Lung (tissue), 12 donors: ENCODE results near the gene MAD2L2. TPM values are rescaled to one million over a fixed set of nuclear protein-coding genes. Genes with fewer than 3 reads are reported as not detected.
A peak's percentile ranks its signal among the peaks of the same experiment; 100 is the strongest.

ENCODE experiments used
- ATAC-seq: fragments of 200-7000 bp; cut with Tn5 transposase; one replicate; pipeline ENCODE4 v1.9.1; 2020; ENCODE audit warnings: moderate number of reproducible peaks; ENCODE audit not compliant: insufficient read depth, low FRiP score
- DNase-seq, 3 donors: peaks; one replicate each; pipeline ENCODE4 v3.0.0-alpha.2; 2013 to 2017
- H3K27ac ChIP-seq, 2 donors: one replicate each; pipeline ENCODE4 v1.5.1; 2013; ENCODE audit warnings: mild to moderate bottlenecking in 2 of 2, moderate library complexity in 2 of 2, control low read depth in 1 of 2, inconsistent platforms in 1 of 2, low read depth in 1 of 2, low read length in 1 of 2
- H3K27me3 ChIP-seq, 3 donors: one replicate each; pipeline ENCODE4 v1.5.1; 2013; ENCODE audit warnings: low read length in 2 of 3; ENCODE audit not compliant: control insufficient read depth in 3 of 3, insufficient read depth in 3 of 3
- H3K36me3 ChIP-seq, 4 donors: one replicate each; pipeline ENCODE4 v1.5.1; 2013; ENCODE audit warnings: low read length in 4 of 4, mild to moderate bottlenecking in 1 of 4, moderate library complexity in 1 of 4; ENCODE audit not compliant: control insufficient read depth in 4 of 4, insufficient read depth in 4 of 4
- H3K4me1 ChIP-seq, 5 donors: one replicate each; pipeline ENCODE4 v1.5.1; 2013; ENCODE audit warnings: low read length in 5 of 5, mild to moderate bottlenecking in 2 of 5, moderate library complexity in 1 of 5; ENCODE audit not compliant: control insufficient read depth in 5 of 5, insufficient read depth in 5 of 5
- H3K4me3 ChIP-seq: one replicate; pipeline ENCODE4 v1.5.1; 2013; ENCODE audit warnings: mild to moderate bottlenecking, control low read depth, moderate library complexity
- H3K9ac ChIP-seq, 2 donors: one replicate each; pipeline ENCODE4 v1.5.1; 2013; ENCODE audit warnings: low read length in 2 of 2, control low read depth in 1 of 2; ENCODE audit not compliant: insufficient read depth in 1 of 2
- H3K9me3 ChIP-seq, 4 donors: one replicate each; pipeline ENCODE4 v1.5.1; 2013; ENCODE audit warnings: low read length in 3 of 4, mild to moderate bottlenecking in 1 of 4, moderate library complexity in 1 of 4; ENCODE audit not compliant: control insufficient read depth in 4 of 4, insufficient read depth in 3 of 4
- CTCF ChIP-seq: IDR thresholded peaks from 2 replicates; pipeline ENCODE4 v1.5.1; 2012; ENCODE audit warnings: mild to moderate bottlenecking; ENCODE audit errors: control extremely low read depth, extremely low read depth
- WGBS, 2 donors: extraction: QIAGEN DNeasy Blood & Tissue Kit; methylation state at CpG; one replicate each; pipeline ENCODE4 v1.1.7; 2013; 5-methylcytosine and 5-hydroxymethylcytosine counted together
- polyA plus RNA-seq, 2 donors: library from polyadenylated mRNA; stranded (reverse); fragments of 200-250 nt; gene quantifications; one replicate each; pipeline ENCODE4 v1.2.1, GENCODE V29; 2013
- total RNA-seq, 2 donors: library from RNA; depleted of rRNA in 1 of 2; stranded (reverse); fragments of >200 nt in 1 of 2; gene quantifications; one replicate each; pipeline ENCODE4 v1.2.1, GENCODE V29; 2014 to 2021
- donor health status: control.
- donor health status: control.
- donor health status: Bipolar disorder and iron deficiency.
- donor health status: healthy.
- donor health status: DM: yes; HTN: yes; CAD: no.

MAD2L2 gene
- total and polyA plus RNA-seq, 4 donors = 23.4 to 61.9 (median 30.5) TPM

- no peak for TF ChIP-seq CTCF
- Histone ChIP-seq H3K9me3 (peaks cover 0 to 4% (median 0%) of the 10 kb centered on the region in 4 donors), H3K4me1 (peaks cover 0 to 24% (median 6%) of the 10 kb centered on the region in 5 donors), H3K27me3 (peaks cover 0 to 15% (median 0%) of the 10 kb centered on the region in 3 donors), H3K27ac (no peak overlapping the region), H3K9ac (no peak overlapping the region), H3K4me3 (no peak overlapping the region), H3K36me3 (no peaks in the 10 kb centered on the region)
- 83 to 87% methylated on average over 15 of the region's 15 CpGs for whole genome bisulfite sequencing, 2 donors
- DNase-seq = no peak
- no peak for ATAC-seq
Measured at GRCh38 chr1:11701981-11702803, 21.2 kb upstream of the MAD2L2 start.

DNA sequence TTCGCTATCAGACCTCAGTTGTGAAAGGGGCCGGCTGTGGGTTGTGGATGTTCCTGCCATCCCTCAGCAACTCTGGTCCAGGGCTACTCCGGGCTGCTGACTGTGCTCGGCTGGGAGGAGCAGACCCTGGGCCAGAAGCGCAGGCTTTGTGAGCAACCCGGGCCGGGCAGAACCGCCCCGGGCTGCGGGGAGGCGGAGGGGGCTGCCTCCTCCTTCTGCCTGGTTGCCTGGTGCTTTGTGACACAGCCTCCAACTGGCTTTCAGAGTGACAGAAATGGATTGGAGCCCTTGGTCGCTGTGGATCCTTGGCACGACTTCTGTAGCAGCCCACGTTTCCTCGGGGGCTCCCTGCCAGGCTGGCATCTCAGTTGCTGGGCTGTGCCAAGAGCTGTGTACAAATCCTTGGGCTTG is 20.6 kb upstream of the MAD2L2 start:
- H3K4me1 ChIP-seq = peaks cover 0 to 24% (median 6%) of the 10 kb centered on the region in 5 donors
- no peak for ATAC-seq
- TF ChIP-seq CTCF = no peak
- no peak overlapping the region for H3K4me3 ChIP-seq
- no peak overlapping the region for H3K9ac ChIP-seq
- H3K9me3 ChIP-seq = peaks cover 0 to 4% (median 0%) of the 10 kb centered on the region in 4 donors
- DNase-seq = peak in 2 of 3 donors; percentile 53 to 71
- WGBS, 2 donors = 40 to 57% methylated on average over 15 of the region's 15 CpGs
- peaks cover 0 to 15% (median 0%) of the 10 kb centered on the region in 3 donors for H3K27me3 ChIP-seq
- no peak overlapping the region for H3K27ac ChIP-seq
- no peaks in the 10 kb centered on the region for H3K36me3 ChIP-seq

GRCh38 chr1:11700601-11701467 is 19.9 kb upstream of the MAD2L2 start:
- no peaks in the 10 kb centered on the region for H3K36me3 ChIP-seq
- H3K27me3 ChIP-seq = peaks cover 0 to 15% (median 0%) of the 10 kb centered on the region in 3 donors
- no peak overlapping the region for H3K27ac ChIP-seq
- no peak for TF ChIP-seq CTCF
- no peak overlapping the region for H3K4me3 ChIP-seq
- peak; percentile 33 to 47 (median 40) for DNase-seq
- no peak for ATAC-seq
- 46 to 51% methylated on average over 34 of the region's 34 CpGs for WGBS, 2 donors
- peaks cover 0 to 24% (median 6%) of the 10 kb centered on the region in 5 donors for H3K4me1 ChIP-seq
- peaks cover 0 to 4% (median 0%) of the 10 kb centered on the region in 4 donors for H3K9me3 ChIP-seq
- no peak overlapping the region for H3K9ac ChIP-seq
